B cell (primary cell): Measurements from ENCODE around the gene SGIP1. TPM values are rescaled to one million over a fixed set of nuclear protein-coding genes. Genes with fewer than 3 reads are reported as not detected.

Source experiments
- ATAC-seq: fragments of 200-7000 bp; cut with Tn5 transposase; one replicate; pipeline ENCODE4 v1.10.0; 2021; ENCODE audit warnings: low read depth, mild to moderate bottlenecking, moderate number of reproducible peaks, moderate library complexity
- CTCF ChIA-PET: fragments of 350-600 bp; sonication (Branson Sonifier 250); formaldehyde crosslinking; loops from one replicate; lab custom pipeline; 2021; ENCODE audit warnings: antibody characterized with exemption, inconsistent platforms; lab: Charles Lee
- POLR2A ChIA-PET: fragments of 350-600 bp; sonication (Branson Sonifier 250); formaldehyde crosslinking; loops from one replicate; lab custom pipeline; 2021; ENCODE audit warnings: antibody characterized with exemption; lab: Charles Lee
- DNase-seq: peaks from one replicate; pipeline ENCODE4 v3.0.0; 2013
- H2AFZ ChIP-seq: 2 replicates; pipeline ENCODE4 v1.6.1; 2012; ENCODE audit warnings: mild to moderate bottlenecking, low read depth, low read length; ENCODE audit not compliant: insufficient read depth, poor library complexity, severe bottlenecking
- H3K27ac ChIP-seq, 2 donors: 1 replicate in 1 of 2; 2 replicates in 1 of 2; pipeline ENCODE4 v1.5.1; 2012 to 2013; ENCODE audit warnings: low read length in 2 of 2, mild to moderate bottlenecking in 2 of 2, moderate library complexity in 1 of 2
- H3K27me3 ChIP-seq, 4 experiments: fragments of 200-600 bp in 1 of 4; sonication (generic) in 1 of 4; replicated peaks in 1 of 4; 1 replicate in 2 of 4; 2 replicates in 2 of 4; pipeline versions ENCODE4 v1.6.1 to v1.7.0; 2013 to 2016; ENCODE audit warnings: low read length in 3 of 4, mild to moderate bottlenecking in 2 of 4, mixed read lengths in 1 of 4, moderate library complexity in 1 of 4; ENCODE audit not compliant: insufficient read depth in 4 of 4, control insufficient read depth in 3 of 4; ENCODE audit errors: control extremely low read depth in 1 of 4
- H3K36me3 ChIP-seq, 2 experiments: replicated peaks in 1 of 2; 1 replicate in 1 of 2; 2 replicates in 1 of 2; pipeline versions ENCODE4 v1.6.1 to v1.7.1; 2013; ENCODE audit warnings: low read length in 1 of 2; ENCODE audit not compliant: insufficient read depth in 2 of 2, control insufficient read depth in 1 of 2; ENCODE audit errors: control extremely low read depth in 1 of 2, extremely low read depth in 1 of 2
- H3K4me1 ChIP-seq, 2 donors: fragments of 200-600 bp in 1 of 2; sonication (generic) in 1 of 2; 1 replicate in 1 of 2; 2 replicates in 1 of 2; pipeline versions ENCODE4 v1.5.1 to v1.6.1; 2013 to 2017; ENCODE audit warnings: low read length in 2 of 2; ENCODE audit not compliant: control insufficient read depth in 2 of 2, insufficient read depth in 2 of 2
- H3K4me2 ChIP-seq: replicated peaks from 2 replicates; pipeline ENCODE3; 2012; ENCODE audit warnings: mild to moderate bottlenecking, low read depth, low read length; ENCODE audit not compliant: poor library complexity, severe bottlenecking
- H3K4me3 ChIP-seq, 5 experiments: fragments of 200-600 bp in 1 of 5; sonication (generic) in 1 of 5; 1 replicate in 3 of 5; 2 replicates in 2 of 5; pipeline versions ENCODE4 v1.5.1 to v1.7.0; 2011 to 2016; ENCODE audit warnings: low read length in 4 of 5, mild to moderate bottlenecking in 4 of 5, low read depth in 2 of 5, control low read depth in 1 of 5, moderate library complexity in 1 of 5; ENCODE audit not compliant: insufficient read depth in 1 of 5; ENCODE audit errors: control extremely low read depth in 1 of 5, extremely low read depth in 1 of 5
- H3K79me2 ChIP-seq: fragments of 200-600 bp; sonication (generic); one replicate; pipeline ENCODE4 v1.6.0; 2016; ENCODE audit warnings: low read length; ENCODE audit not compliant: control insufficient read depth, insufficient read depth
- H3K9ac ChIP-seq: fragments of 200-600 bp; sonication (generic); 2 replicates; pipeline ENCODE4 v1.6.1; 2017; ENCODE audit warnings: mild to moderate bottlenecking, low read length, moderate library complexity
- H3K9me3 ChIP-seq, 3 donors: one replicate each; pipeline versions ENCODE4 v1.6.1 to v1.7.1; 2013; ENCODE audit warnings: low read length in 2 of 3; ENCODE audit not compliant: control insufficient read depth in 2 of 3, insufficient read depth in 1 of 3; ENCODE audit errors: control extremely low read depth in 1 of 3
- H4K20me1 ChIP-seq: 2 replicates; pipeline ENCODE4 v1.6.0; 2012; ENCODE audit warnings: mild to moderate bottlenecking, low read length; ENCODE audit not compliant: insufficient read depth, control insufficient read depth, poor library complexity, severe bottlenecking
- H3K27ac Mint-ChIP-seq: one replicate; pipeline ENCODE4 v1.8.0; 2021; ENCODE audit warnings: mixed read lengths
- H3K27me3 Mint-ChIP-seq: one replicate; pipeline ENCODE4 v1.8.0; 2021; ENCODE audit warnings: mixed read lengths
- H3K4me1 Mint-ChIP-seq: one replicate; pipeline ENCODE4 v1.8.0; 2021; ENCODE audit warnings: mixed read lengths
- H3K4me3 Mint-ChIP-seq: one replicate; pipeline ENCODE4 v1.8.0; 2021; ENCODE audit warnings: mixed read lengths
- H3K9me3 Mint-ChIP-seq: one replicate; pipeline ENCODE4 v1.8.0; 2022; ENCODE audit warnings: mixed read lengths; ENCODE audit not compliant: insufficient read depth
- CTCF ChIP-seq: fragments of 200-600 bp; IDR thresholded peaks from one replicate; pipeline ENCODE4 v1.8.0; 2022; ENCODE audit warnings: antibody characterized with exemption, mild to moderate bottlenecking
- EZH2 ChIP-seq: IDR thresholded peaks from 2 replicates; pipeline ENCODE4 v1.6.1; 2012; ENCODE audit warnings: borderline replicate concordance, low read depth, mild to moderate bottlenecking, moderate library complexity, low read length; ENCODE audit not compliant: insufficient read depth, poor library complexity, severe bottlenecking
- WGBS: methylation state at CpG from one replicate; pipeline ENCODE4 v1.1.5; 2013; ENCODE audit warnings: missing lambda C conversion rate; ENCODE audit not compliant: insufficient coverage; 5-methylcytosine and 5-hydroxymethylcytosine counted together
- intact Hi-C: fragments of 100-400 bp; cut with micrococcal nuclease; formaldehyde crosslinking; loops from one replicate; pipeline ENCODE4 v1.10.0; 2022
- polyA minus RNA-seq: library from RNA; depleted of rRNA, polyadenylated mRNA; stranded (reverse); fragments of >200 nt; gene quantifications from 2 replicates; pipeline ENCODE4 v1.2.3, GENCODE V29; 2012
- polyA plus RNA-seq: library from polyadenylated mRNA; depleted of rRNA; stranded (reverse); fragments of >200 nt; gene quantifications from 2 replicates; pipeline ENCODE4 v1.2.3, GENCODE V29; 2012
- total RNA-seq, 2 donors: library from RNA; stranded (reverse); fragments of 120-200 nt in 1 of 2; gene quantifications; 1 replicate in 1 of 2; 2 replicates in 1 of 2; pipeline versions ENCODE4 v1.2.3 to v1.2.4, GENCODE V29; 2013 to 2022

The SGIP1 gene, protein sequence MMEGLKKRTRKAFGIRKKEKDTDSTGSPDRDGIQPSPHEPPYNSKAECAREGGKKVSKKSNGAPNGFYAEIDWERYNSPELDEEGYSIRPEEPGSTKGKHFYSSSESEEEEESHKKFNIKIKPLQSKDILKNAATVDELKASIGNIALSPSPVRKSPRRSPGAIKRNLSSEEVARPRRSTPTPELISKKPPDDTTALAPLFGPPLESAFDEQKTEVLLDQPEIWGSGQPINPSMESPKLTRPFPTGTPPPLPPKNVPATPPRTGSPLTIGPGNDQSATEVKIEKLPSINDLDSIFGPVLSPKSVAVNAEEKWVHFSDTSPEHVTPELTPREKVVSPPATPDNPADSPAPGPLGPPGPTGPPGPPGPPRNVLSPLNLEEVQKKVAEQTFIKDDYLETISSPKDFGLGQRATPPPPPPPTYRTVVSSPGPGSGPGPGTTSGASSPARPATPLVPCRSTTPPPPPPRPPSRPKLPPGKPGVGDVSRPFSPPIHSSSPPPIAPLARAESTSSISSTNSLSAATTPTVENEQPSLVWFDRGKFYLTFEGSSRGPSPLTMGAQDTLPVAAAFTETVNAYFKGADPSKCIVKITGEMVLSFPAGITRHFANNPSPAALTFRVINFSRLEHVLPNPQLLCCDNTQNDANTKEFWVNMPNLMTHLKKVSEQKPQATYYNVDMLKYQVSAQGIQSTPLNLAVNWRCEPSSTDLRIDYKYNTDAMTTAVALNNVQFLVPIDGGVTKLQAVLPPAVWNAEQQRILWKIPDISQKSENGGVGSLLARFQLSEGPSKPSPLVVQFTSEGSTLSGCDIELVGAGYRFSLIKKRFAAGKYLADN
- total RNA-seq (not detected in 2 replicates), polyA plus RNA-seq (not detected in 2 replicates), polyA minus RNA-seq (not detected in 2 replicates)
- 0.05 TPM for total RNA-seq (2013)

DNA sequence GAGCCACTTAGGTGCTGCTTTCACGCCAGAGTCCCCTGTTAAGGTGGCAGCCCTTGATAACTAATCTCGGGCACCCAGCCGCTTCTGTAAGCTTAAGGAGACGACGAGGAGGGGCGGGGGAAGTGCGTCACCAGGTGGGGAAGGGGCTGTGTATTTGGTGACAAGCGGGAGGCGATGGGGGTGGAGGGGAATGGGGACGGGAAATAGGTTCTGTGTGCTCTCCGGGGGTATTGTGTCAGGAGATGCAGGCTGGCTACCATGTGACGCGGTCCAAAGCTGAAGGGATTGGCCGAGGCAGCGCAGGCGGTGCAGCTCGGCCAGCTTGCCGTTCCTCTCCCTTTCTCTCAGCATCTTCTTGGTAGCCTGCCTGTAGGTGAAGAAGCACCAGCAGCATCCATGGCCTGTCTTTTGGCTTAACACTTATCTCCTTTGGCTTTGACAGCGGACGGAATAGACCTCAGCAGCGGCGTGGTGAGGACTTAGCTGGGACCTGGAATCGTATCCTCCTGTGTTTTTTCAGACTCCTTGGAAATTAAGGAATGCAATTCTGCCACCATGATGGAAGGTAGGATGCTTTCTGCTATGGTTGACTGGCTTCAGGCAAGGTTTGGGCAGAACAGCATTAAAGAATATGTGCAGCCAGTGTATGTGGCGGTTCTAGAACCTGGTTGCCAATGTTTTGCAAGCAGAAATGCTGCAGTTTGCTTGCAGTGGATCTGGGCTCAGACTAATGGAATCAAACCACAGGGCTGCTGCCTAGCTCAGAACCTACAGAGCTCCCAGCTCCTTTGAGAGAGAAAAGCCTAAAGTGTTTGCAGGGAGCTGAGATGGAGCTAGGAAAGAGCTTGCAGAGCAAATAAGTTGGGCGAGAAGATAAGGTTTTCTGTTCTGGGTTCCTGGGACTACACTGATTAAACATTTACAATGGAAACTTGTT is at the start of gene SGIP1:
SGIP1 (plus strand) TSS at position 350 of the 937 bp plus-strand sequence; CDS start at position 556, 206 bp downstream.
- H3K9me3 Mint-ChIP-seq: no peaks in the 10 kb centered on the region
- H3K9me3 ChIP-seq: no peaks in the 10 kb centered on the region
- H3K27ac Mint-ChIP-seq: no peak within 1 kb of the TSS
- no peaks in the 10 kb centered on the region for H3K36me3 ChIP-seq
- POLR2A ChIA-PET: no interaction called here
- no peak for ATAC-seq
- H3K4me3 Mint-ChIP-seq: peak within 1 kb of the TSS; percentile 84
- peak within 1 kb of the TSS; percentile 67 for H3K4me2 ChIP-seq
- intact Hi-C loops: no loop called here
- H3K79me2 ChIP-seq: no peaks in the 10 kb centered on the region
- H3K27me3 ChIP-seq: peaks cover 0 to 20% (median 12%) of the 10 kb centered on the region in 4 experiments
- TF ChIP-seq CTCF: no peak
- no peak for TF ChIP-seq EZH2
- CTCF ChIA-PET: interaction anchor here (2.8 kb wide), 1 partner anchor 30 kb away, joined by 6 read pairs; no protein-coding TSS in a partner anchor
- peak within 1 kb of the TSS; percentile 33 for H3K9ac ChIP-seq
- 19% methylated on average over 24 of the region's 25 CpGs for WGBS
- peak within 1 kb of the TSS in 4 of 5 experiments; percentile 27 to 64 (median 38) for H3K4me3 ChIP-seq
- peak; percentile 13 for DNase-seq
- no peak within 1 kb of the TSS for H3K27ac ChIP-seq
- H4K20me1 ChIP-seq: no peaks in the 10 kb centered on the region
- peaks cover 14 to 15% of the 10 kb centered on the region in 2 donors for H3K4me1 ChIP-seq
- peaks cover 47% of the 10 kb centered on the region for H3K27me3 Mint-ChIP-seq
- peak within 1 kb of the TSS; percentile 61 for H2AFZ ChIP-seq
- peaks cover 22% of the 10 kb centered on the region for H3K4me1 Mint-ChIP-seq
